ENCODE results near the gene CDK14. TPM values are rescaled to one million over a fixed set of nuclear protein-coding genes. Genes with fewer than 3 reads are reported as not detected.
"Not testable (repeated sequence)": the region's sequence is repeated elsewhere in the genome, so short reads cannot be mapped to it uniquely, and the experiment has no call there.

The CDK14 gene
- polyA plus RNA-seq, 1 donor = 38.6 TPM

DNA sequence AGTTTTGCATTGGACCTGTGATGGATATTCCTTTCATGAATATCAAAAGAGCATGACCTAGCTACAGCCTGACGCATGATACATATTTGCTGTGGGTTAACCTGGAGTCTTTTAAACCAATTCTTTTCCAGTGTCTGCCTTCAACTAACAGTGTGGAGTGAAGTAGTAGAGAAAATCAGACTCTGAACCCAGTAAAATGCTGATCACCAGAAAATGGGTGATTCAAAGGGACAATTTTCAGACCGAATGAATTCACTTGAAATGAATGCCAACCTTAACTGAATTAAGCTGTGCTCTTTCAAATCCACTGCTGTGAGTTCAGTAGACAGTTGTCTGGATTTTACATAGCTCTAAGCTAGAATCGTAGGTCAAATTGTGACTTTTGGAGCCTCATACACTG is 123.0 kb downstream of the CDK14 start:
- no peak for DNase-seq

DNA sequence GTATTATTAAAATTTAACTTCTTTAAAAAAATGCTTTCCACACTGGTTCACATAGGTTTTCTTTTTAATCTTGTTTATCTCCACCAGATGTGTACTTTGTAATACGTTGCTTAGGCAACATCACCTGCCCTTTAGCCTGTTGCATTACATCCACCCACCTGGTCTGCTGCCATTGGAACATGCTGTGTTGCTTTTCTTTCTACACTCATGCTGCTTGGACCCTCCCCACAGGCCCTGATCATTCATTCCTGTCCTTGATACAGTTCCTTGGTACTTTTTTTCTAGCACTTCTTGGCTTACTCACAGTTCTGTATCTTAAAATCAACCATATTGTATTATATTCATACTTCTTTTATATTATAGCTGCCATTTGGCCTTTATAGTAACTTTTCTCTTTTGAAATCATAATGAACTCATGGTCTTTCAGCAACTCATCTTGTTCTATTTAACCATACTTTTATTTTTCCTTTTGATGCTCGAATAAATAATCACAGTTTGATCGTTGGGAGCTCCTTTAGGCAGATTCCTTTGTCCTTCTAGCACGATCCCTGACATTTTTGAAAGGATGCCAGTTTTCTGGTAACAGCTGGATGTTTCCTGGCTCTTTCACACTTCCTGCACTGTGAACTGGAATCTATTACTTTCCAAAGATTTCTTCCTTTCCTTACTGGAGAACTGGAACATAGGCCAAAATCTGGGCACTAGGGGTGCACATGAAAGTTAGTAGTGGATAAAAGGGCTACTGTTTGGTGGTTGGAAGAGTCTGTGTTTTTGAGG is 125.1 kb downstream of the CDK14 start:
- DNase-seq = no peak

DNA sequence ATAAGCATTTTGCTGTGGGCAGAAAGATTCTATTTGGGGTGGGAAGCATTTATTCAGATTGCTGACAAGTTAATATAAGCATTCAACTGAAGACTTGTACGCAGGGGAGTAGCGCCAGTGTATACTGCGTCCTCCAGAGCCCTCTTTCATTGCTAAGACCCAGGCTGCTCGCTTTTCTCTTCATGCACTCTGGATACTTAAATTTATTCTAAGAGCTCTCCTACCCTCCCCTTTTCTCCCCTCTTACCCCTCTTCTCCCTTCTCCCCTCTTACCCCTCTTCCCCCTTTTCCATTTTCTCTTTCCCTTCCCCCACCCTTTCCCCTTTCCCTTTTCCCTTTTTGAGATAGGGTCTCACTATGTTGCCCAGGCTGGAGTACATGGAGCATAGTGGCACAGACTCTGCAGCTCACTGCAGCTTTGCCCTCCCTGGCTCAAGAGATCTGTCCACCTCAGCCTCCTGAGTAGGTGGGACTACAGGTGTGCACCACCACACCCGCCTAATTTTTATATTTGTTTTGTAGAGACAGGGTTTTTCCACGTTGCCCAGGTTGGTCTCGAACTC is 125.8 kb downstream of the CDK14 start:
- DNase-seq = no peak

GRCh38 chr7:90723233-90723632 is 127.1 kb downstream of the CDK14 start:
- no peak for DNase-seq

DNA sequence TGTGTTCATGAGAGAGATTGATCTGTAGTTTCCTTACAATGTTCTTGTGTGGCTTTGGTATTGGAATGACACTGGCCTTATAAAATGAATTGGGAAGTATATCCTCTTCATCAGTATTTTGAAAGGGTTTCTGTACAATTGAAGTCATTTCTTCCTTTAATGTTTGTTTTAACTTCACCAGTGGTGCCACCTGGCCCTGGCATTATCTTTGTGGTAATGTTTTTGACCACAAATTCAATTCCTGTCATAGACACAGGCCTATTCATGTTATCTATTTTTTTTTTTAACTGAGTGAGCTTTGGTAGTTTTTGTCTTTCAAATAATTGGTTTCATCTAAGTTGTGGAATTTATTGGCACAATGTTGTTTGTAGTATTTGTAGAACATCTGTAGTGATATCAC is 127.7 kb downstream of the CDK14 start:
- no peak for DNase-seq

- no peak for DNase-seq
Measured at GRCh38 chr7:90726120-90726519, 130.0 kb downstream of the CDK14 start.

- no peak for DNase-seq
Measured at GRCh38 chr7:90726623-90727022, 130.5 kb downstream of the CDK14 start.

DNA sequence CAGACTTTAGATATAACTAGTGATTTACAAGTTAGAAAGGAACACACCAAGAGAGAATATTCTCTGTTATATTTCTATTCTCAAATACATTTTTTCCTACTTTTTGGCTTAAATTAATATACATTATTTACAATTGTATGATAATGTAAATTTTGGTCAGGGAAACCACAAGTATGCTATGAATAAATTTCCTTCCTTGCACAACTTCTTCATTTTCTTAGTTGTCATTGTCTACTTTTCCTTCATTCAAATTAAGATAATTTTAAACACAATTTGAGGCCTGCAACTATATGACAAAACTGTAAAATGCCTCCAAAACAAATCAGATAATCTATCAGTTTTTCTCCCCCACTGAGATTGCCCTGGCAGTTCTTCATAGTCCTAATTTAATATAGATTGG is 131.3 kb downstream of the CDK14 start:
- DNase-seq = no peak

GRCh38 chr7:90728568-90728967 is 132.4 kb downstream of the CDK14 start:
- no peak for DNase-seq

- DNase-seq = not testable (repeated sequence)
Measured at GRCh38 chr7:90735611-90736280, 139.6 kb downstream of the CDK14 start.

- no peak for DNase-seq
Measured at GRCh38 chr7:90736316-90736715, 140.2 kb downstream of the CDK14 start.

- no peak for DNase-seq
Measured at GRCh38 chr7:90736968-90737939, 141.1 kb downstream of the CDK14 start.

GRCh38 chr7:90738249-90738648 is 142.1 kb downstream of the CDK14 start:
- DNase-seq = no peak

GRCh38 chr7:90739716-90740115 is 143.6 kb downstream of the CDK14 start:
- DNase-seq = no peak

DNA sequence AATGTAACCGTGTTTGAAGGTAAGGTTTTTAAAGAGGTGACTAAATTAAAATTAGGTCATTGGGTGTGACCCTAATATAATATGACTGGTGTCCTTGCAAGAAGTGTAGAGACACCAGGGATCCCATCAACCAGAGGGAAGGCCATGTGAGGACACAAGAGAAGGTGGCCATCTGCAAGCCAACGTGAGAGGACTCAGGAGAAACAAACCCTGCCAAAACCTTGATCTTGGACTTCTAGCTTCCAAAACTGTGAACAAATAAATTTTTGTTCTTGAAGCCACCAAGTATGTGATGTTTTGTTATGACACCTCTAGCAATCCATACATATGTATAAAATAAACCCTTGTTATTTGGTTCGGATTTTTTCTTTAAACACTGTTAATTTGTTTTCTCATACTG is 144.3 kb downstream of the CDK14 start:
- no peak for DNase-seq

DNA sequence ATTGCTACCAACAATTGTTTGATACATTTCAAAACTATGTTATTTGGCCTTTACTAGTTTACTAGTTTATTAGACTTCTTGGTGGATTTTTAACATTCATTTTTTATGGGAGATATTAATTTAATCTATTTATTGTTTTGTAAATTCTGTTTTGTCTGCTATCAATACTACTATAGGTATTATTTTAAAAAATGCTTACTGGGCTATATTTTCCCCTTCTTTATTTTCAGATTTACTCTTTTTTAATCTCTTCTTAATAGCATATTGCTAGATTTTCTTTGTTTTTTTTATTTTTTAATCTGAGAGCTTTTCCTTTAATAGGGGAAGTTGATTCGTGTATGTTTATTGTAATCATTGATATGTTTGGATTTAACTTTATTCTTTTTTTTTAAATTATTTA is 147.5 kb downstream of the CDK14 start:
- no peak for DNase-seq

- DNase-seq = no peak
Measured at GRCh38 chr7:90747516-90747915, 151.4 kb downstream of the CDK14 start.

DNA sequence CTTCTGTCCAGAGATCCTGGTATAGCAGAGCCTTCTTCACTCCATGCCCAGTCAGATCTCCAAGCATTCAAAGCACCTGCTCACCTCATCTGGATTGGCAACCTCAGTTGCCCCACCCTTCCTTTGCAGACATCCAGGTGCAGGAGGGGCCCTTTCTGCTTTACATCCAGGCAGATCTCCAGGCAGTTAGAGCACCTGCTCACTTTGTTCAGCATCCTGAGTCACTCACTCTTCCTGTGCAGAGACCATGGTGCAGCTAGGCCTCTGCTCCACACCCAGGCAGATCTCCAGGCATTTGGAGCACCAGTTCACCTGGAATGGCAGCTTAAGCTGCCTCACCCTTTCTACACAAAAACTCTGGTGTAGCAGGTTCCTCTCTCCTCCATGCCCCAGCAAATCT is 153.1 kb downstream of the CDK14 start:
- no peak for DNase-seq

DNA sequence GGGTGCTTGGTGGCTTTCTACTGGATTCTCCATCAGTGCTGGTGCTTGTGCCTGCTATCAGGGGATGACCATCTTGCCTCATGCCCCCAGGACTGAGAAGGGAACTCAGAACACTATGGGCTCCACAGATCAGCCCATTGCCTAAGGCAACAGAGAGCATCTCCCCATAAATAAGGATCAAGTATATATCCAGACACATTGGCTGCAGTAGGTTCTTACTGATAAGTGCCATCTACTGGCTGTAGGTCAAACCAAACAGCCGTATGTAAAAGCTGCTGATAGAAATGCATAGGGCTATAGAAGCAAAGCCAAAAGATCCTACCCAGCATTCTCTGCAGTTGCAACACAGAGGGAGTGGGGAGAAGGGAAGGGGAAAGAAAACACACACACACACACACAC is 153.7 kb downstream of the CDK14 start:
- no peak for DNase-seq

DNA sequence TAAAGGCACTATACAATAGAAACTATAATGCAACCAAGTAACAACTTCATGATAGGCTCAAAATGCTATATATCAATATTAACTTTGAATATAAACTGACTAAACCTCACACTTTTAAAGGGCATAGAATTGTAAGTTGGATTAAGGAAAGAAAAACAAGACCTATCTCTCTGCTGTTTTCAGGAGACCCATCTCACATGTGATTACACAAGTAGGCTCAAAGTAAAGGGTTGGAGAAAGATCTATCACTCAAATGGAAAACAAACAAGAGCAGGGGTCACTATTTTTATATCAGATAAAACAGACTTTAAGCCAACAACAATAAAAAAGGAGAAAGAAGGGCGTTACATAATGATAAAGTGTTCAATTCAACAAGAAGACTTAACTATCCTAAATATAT is 155.5 kb downstream of the CDK14 start:
- DNase-seq = no peak

- no peak for DNase-seq
Measured at GRCh38 chr7:90752051-90752450, 155.9 kb downstream of the CDK14 start.

DNA sequence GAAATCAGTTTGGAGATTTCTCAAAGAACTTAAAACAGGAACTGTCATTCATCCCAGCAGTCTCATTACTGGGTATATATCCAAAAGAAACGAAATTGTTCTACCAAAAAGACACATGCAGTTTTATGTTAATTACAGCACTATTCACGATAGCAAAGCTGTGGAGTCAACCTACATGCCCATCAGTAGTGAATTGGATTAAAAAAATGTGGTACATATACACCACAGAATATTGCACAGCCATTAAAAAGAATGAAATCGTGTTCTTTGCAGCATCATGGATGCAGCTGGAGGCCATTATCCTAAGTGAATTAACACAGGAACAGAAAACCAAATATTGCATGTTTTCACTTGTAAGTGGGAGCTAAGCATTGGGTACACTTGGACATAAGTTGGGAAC is 158.9 kb downstream of the CDK14 start:
- no peak for DNase-seq

All from left kidney (tissue), 2 donors.